KMS-11 (cell line): Measurements from ENCODE around the gene EFCAB6.

Experiments
- H2AFZ ChIP-seq: fragments of 200-600 bp; sonication (generic); 2 replicates; pipeline ENCODE4 v1.6.1; 2016; ENCODE audit warnings: antibody characterized with exemption, mixed run types, low read depth
- H3K27ac ChIP-seq: fragments of 200-600 bp; sonication (generic); 2 replicates; pipeline ENCODE4 v1.6.1; 2016; ENCODE audit warnings: mild to moderate bottlenecking, mixed run types
- H3K27me3 ChIP-seq: fragments of 200-600 bp; sonication (generic); 2 replicates; pipeline ENCODE4 v1.6.1; 2017; ENCODE audit warnings: mild to moderate bottlenecking, low read depth, mixed run types, moderate library complexity; ENCODE audit not compliant: insufficient read depth
- H3K36me3 ChIP-seq: fragments of 200-600 bp; sonication (generic); 2 replicates; pipeline ENCODE4 v1.6.1; 2017; ENCODE audit warnings: mild to moderate bottlenecking, mixed run types; ENCODE audit not compliant: insufficient read depth
- H3K4me1 ChIP-seq: fragments of 200-600 bp; sonication (generic); 2 replicates; pipeline ENCODE4 v1.6.1; 2016; ENCODE audit warnings: mild to moderate bottlenecking, low read depth, mixed run types; ENCODE audit not compliant: poor library complexity, severe bottlenecking
- H3K4me2 ChIP-seq: fragments of 200-600 bp; sonication (generic); 2 replicates; pipeline ENCODE4 v1.7.0; 2016; ENCODE audit warnings: mild to moderate bottlenecking, mixed run types
- H3K4me3 ChIP-seq: fragments of 200-600 bp; sonication (generic); IDR thresholded peaks from 2 replicates; pipeline ENCODE4 v1.6.1; 2017; ENCODE audit warnings: low read depth, low read length, mixed read lengths; ENCODE audit not compliant: insufficient read depth
- H3K79me2 ChIP-seq: fragments of 200-600 bp; sonication (generic); 2 replicates; pipeline ENCODE4 v1.6.1; 2016; ENCODE audit warnings: low read depth, mixed run types; ENCODE audit not compliant: insufficient read depth
- H3K9ac ChIP-seq: fragments of 200-600 bp; sonication (generic); 2 replicates; pipeline ENCODE4 v1.6.1; 2016; ENCODE audit warnings: mild to moderate bottlenecking, mixed run types
- H4K20me1 ChIP-seq: fragments of 200-600 bp; sonication (generic); 2 replicates; pipeline ENCODE4 v1.6.1; 2016; ENCODE audit warnings: mild to moderate bottlenecking, mixed run types; ENCODE audit not compliant: insufficient read depth
- TF ChIP-seq, protein P1 (sequence below): fragments of 200-600 bp; sonication (generic); conservative IDR thresholded peaks from 2 replicates; pipeline ENCODE4 v1.6.1; 2017; ENCODE audit warnings: low read depth, mild to moderate bottlenecking, antibody characterized with exemption, low read length, moderate library complexity, mixed read lengths

The EFCAB6 gene

DNA sequence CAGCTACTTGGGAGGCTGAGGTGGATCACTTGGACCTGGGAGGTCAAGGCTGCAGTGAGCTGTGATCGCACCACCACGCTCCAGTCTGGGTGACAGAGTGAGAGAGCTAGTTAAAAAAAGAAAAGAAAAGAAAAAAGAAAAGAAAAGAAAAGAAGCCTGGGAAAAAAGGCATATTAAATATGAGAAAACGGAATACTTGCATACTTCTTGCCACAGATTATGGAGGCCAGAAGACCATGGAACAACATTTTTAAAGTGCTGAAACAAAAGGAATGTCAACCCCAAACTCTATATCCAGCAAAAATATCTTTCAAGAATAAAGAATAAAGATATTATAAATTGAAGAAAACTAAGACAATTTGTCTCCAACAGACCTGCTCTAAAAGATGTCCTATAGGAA, 191.9 kb downstream of the EFCAB6 start:
- Histone ChIP-seq H3K27me3 (peaks cover 6% of the 10 kb centered on the region; the same call in 1 of the 2 replicates), H3K4me3 (no peak overlapping the region), H3K79me2 (no peaks in the 10 kb centered on the region), H3K27ac (no peak overlapping the region), H3K36me3 (no peaks in the 10 kb centered on the region), H3K4me2 (no peak overlapping the region), H3K9ac (no peak overlapping the region), H4K20me1 (no peaks in the 10 kb centered on the region), H2AFZ (no peak overlapping the region), H3K4me1 (no peaks in the 10 kb centered on the region)
- TF ChIP-seq, protein P1, sequence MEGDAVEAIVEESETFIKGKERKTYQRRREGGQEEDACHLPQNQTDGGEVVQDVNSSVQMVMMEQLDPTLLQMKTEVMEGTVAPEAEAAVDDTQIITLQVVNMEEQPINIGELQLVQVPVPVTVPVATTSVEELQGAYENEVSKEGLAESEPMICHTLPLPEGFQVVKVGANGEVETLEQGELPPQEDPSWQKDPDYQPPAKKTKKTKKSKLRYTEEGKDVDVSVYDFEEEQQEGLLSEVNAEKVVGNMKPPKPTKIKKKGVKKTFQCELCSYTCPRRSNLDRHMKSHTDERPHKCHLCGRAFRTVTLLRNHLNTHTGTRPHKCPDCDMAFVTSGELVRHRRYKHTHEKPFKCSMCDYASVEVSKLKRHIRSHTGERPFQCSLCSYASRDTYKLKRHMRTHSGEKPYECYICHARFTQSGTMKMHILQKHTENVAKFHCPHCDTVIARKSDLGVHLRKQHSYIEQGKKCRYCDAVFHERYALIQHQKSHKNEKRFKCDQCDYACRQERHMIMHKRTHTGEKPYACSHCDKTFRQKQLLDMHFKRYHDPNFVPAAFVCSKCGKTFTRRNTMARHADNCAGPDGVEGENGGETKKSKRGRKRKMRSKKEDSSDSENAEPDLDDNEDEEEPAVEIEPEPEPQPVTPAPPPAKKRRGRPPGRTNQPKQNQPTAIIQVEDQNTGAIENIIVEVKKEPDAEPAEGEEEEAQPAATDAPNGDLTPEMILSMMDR, result no peak

DNA sequence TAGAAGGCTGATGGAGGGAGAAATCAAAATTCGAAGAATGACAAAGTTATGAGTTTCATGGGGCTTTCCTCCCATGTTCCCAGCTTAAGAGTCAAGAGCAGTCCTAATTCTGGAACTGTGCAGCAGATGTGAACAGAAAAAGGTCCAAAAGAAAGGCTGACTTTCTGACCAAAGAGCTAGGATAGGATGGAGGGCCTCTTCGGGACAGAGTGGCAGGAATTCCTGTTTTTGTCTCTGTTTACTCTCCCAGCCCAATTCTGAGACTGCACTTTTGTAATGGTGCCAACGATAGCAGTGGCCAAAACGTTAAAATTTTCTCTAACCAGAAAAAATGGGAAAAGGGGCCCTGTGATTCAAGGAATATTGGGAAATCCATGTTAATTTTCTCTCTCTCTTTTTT, 193.6 kb downstream of the EFCAB6 start:
- H3K36me3 ChIP-seq, result no peaks in the 10 kb centered on the region
- H3K4me1 ChIP-seq, result no peaks in the 10 kb centered on the region
- no peak overlapping the region for H3K4me3 ChIP-seq
- peaks cover 6% of the 10 kb centered on the region; the same call in 1 of the 2 replicates for H3K27me3 ChIP-seq
- no peak overlapping the region for H3K9ac ChIP-seq
- H3K79me2 ChIP-seq, result no peaks in the 10 kb centered on the region
- H3K4me2 ChIP-seq, result no peak overlapping the region
- H2AFZ ChIP-seq, result no peak overlapping the region
- H3K27ac ChIP-seq, result no peak overlapping the region
- no peaks in the 10 kb centered on the region for H4K20me1 ChIP-seq
- TF ChIP-seq, protein P1, result no peak

DNA sequence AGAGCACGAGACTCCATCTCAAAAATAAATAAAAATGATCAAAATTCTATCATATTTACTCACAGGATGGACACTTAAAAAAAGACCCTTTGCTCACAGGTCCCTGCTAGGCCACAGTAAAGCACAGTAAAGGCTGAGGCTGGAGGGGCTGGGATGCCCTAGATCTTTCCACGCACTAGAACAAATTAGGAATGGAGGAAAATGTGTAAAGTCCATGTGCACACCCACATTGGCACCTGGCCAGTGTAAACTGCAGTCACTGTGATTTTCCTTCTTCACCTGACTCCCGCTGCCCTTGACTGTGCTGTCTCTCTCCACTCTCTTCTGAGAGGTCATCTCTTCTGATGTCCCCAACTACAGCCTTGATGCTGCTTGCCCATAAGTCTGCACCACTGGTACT, 195.5 kb downstream of the EFCAB6 start:
- no peaks in the 10 kb centered on the region for H3K79me2 ChIP-seq
- no peak overlapping the region for H3K4me3 ChIP-seq
- peaks cover 6% of the 10 kb centered on the region; the same call in 1 of the 2 replicates for H3K27me3 ChIP-seq
- no peak overlapping the region for H2AFZ ChIP-seq
- no peaks in the 10 kb centered on the region for H3K4me1 ChIP-seq
- H3K9ac ChIP-seq, result no peak overlapping the region
- no peak overlapping the region for H3K27ac ChIP-seq
- no peaks in the 10 kb centered on the region for H3K36me3 ChIP-seq
- no peaks in the 10 kb centered on the region for H4K20me1 ChIP-seq
- H3K4me2 ChIP-seq, result no peak overlapping the region
- TF ChIP-seq, protein P1, result no peak

DNA sequence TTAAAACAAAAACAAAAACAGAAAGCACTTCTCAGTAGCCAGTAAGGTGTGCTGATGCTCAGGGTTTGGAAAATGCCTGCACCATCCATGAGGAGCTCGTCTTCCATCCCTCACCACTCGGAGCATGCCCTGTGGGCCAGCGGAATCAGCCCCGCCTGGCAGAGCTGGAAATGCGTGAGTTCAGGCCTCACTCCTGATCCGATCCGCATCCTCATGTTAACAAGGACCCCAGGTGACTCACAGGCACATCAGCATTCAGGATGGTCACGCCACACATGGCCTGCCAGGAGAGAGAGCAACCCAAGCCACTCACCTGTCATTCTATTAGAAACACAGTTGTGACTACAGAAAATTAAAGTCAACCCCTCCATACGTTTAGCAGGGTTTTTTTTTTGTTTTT, 211.8 kb downstream of the EFCAB6 start:
- Histone ChIP-seq H3K4me1 (no peaks in the 10 kb centered on the region), H4K20me1 (no peaks in the 10 kb centered on the region), H3K36me3 (no peaks in the 10 kb centered on the region), H2AFZ (no peak overlapping the region), H3K27ac (no peak overlapping the region), H3K4me3 (no peak overlapping the region), H3K79me2 (no peaks in the 10 kb centered on the region), H3K4me2 (no peak overlapping the region), H3K9ac (no peak overlapping the region), H3K27me3 (peaks cover 14% of the 10 kb centered on the region; the same call in 1 of the 2 replicates)
- TF ChIP-seq, protein P1, result no peak

DNA sequence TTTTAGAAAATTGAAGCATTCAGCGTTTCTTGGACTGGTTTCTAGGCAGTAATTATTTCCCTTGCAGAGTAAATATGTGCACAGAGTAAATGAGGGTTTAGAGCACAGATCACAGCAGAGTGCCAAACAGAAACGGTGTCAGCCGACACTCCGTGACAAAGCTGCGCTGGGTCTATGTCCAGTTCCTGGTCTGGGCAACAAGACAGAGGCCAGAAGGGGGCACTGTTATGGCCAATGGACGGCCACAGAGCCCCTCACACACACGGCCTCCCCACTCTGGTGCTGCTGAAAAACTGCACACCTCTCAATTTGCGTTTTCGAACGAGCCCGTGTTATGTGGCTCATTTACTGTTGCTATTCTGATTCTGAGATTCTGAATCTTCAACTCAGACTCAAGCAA, 219.6 kb downstream of the EFCAB6 start:
- Histone ChIP-seq H3K9ac (no peak overlapping the region), H3K4me2 (no peak overlapping the region), H3K36me3 (no peaks in the 10 kb centered on the region), H3K27me3 (no peaks in the 10 kb centered on the region; the same call in 1 of the 2 replicates), H2AFZ (no peak overlapping the region), H3K4me1 (no peaks in the 10 kb centered on the region), H3K4me3 (no peak overlapping the region), H3K79me2 (no peaks in the 10 kb centered on the region), H3K27ac (no peak overlapping the region), H4K20me1 (no peaks in the 10 kb centered on the region)
- TF ChIP-seq, protein P1, result no peak
